ENCODE measurements around the gene POLR3B. TPM values are rescaled to one million over a fixed set of nuclear protein-coding genes. Genes with fewer than 3 reads are reported as not detected.

Gene POLR3B
- polyA plus RNA-seq, 3 donors = 1.7 to 2.6 (median 2.0) TPM

- Histone ChIP-seq H3K79me2 (ENCODE audit: insufficient read depth, low read length) (no peaks in the 10 kb centered on the region), H3K4me2 (replicated peaks; ENCODE audit: extremely low read depth, low read length, poor library complexity, severe bottlenecking) (no peak overlapping the region), H2AFZ (ENCODE audit: insufficient read depth, low read depth, low read length, poor library complexity, severe bottlenecking) (no peak overlapping the region), H3K4me3 (replicated peaks in 1 of 3; ENCODE audit: low read depth in 2 of 3, low read length in 3 of 3) (no peak overlapping the region), H4K20me1 (ENCODE audit: insufficient read depth, low read length) (no peaks in the 10 kb centered on the region), H3K9ac (ENCODE audit: insufficient read depth, low read length, poor library complexity, severe bottlenecking) (no peak overlapping the region), H3K27me3 (ENCODE audit: control insufficient read depth in 2 of 2, insufficient read depth in 2 of 2, low read length in 2 of 2) (no peaks in the 10 kb centered on the region), H3K27ac (ENCODE audit: low read depth in 1 of 2, low read length in 2 of 2) (no peak overlapping the region), H3K36me3 (replicated peaks in 1 of 2; ENCODE audit: control insufficient read depth in 1 of 2, insufficient read depth in 2 of 2, low read length in 2 of 2) (peaks cover 37 to 66% of the 10 kb centered on the region in 2 donors), H3K9me3 (replicated peaks in 1 of 2; ENCODE audit: control insufficient read depth in 1 of 2, insufficient read depth in 1 of 2, low read length in 2 of 2) (no peaks in the 10 kb centered on the region), H3K4me1 (ENCODE audit: control insufficient read depth in 1 of 2, insufficient read depth in 2 of 2, low read length in 2 of 2) (peaks cover 7 to 13% of the 10 kb centered on the region in 2 donors)
- TF ChIP-seq, protein P1, sequence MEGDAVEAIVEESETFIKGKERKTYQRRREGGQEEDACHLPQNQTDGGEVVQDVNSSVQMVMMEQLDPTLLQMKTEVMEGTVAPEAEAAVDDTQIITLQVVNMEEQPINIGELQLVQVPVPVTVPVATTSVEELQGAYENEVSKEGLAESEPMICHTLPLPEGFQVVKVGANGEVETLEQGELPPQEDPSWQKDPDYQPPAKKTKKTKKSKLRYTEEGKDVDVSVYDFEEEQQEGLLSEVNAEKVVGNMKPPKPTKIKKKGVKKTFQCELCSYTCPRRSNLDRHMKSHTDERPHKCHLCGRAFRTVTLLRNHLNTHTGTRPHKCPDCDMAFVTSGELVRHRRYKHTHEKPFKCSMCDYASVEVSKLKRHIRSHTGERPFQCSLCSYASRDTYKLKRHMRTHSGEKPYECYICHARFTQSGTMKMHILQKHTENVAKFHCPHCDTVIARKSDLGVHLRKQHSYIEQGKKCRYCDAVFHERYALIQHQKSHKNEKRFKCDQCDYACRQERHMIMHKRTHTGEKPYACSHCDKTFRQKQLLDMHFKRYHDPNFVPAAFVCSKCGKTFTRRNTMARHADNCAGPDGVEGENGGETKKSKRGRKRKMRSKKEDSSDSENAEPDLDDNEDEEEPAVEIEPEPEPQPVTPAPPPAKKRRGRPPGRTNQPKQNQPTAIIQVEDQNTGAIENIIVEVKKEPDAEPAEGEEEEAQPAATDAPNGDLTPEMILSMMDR (IDR thresholded peaks at IDR 0.05) = no peak
- peaks cover 77 to 79% of the 10 kb centered on the region in 2 donors for H3K36me3 Mint-ChIP-seq
- 74% methylated on average over 4 of the region's 6 CpGs for WGBS (ENCODE audit: insufficient coverage)
- H3K9me3 Mint-ChIP-seq = no peaks in the 10 kb centered on the region
- no peak overlapping the region for H3K27ac Mint-ChIP-seq
- DNase-seq = no peak
- intact Hi-C loops (cut with micrococcal nuclease) = no loop called here
- peaks cover 10% of the 10 kb centered on the region for H3K4me1 Mint-ChIP-seq
- no peaks in the 10 kb centered on the region for H3K27me3 Mint-ChIP-seq (ENCODE audit: low read depth in 3 of 3)
- no peak overlapping the region for H3K4me3 Mint-ChIP-seq
These were observed 101.6 kb downstream of the POLR3B start for GRCh38 chr12:106459124-106459523.

DNA sequence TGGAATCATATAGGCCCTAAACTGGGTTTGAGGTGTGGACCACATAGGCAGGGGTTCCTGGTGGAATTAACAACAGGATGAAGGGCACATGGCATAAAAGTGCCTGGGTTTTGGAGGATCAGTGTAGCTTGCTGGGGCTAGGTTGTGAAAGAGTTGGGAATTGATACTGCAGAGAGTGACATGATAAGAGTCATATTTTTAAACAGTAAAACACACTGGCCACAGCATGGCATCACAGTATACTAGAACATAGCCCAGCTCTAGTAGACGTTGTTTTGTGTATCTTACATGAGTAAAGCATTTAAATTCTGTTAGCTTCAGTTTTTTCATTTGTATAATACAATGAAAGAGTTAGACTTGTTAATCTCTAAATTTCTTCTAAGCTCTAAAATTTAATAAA lies 102.0 kb downstream of the POLR3B start:
- H3K27ac ChIP-seq (ENCODE audit: low read depth in 1 of 2, low read length in 2 of 2) = no peak overlapping the region
- Mint-ChIP-seq H3K4me1 (peaks cover 8% of the 10 kb centered on the region), H3K27me3 (ENCODE audit: low read depth in 3 of 3) (no peaks in the 10 kb centered on the region), H3K27ac (no peak overlapping the region), H3K9me3 (no peaks in the 10 kb centered on the region), H3K36me3 (peaks cover 76 to 78% of the 10 kb centered on the region in 2 donors), H3K4me3 (no peak overlapping the region)
- H3K4me1 ChIP-seq (ENCODE audit: control insufficient read depth in 1 of 2, insufficient read depth in 2 of 2, low read length in 2 of 2) = peaks cover 5 to 10% of the 10 kb centered on the region in 2 donors
- H3K4me3 ChIP-seq (replicated peaks in 1 of 3; ENCODE audit: low read depth in 2 of 3, low read length in 3 of 3) = no peak overlapping the region
- intact Hi-C loops (cut with micrococcal nuclease) = no loop called here
- H3K36me3 ChIP-seq (replicated peaks in 1 of 2; ENCODE audit: control insufficient read depth in 1 of 2, insufficient read depth in 2 of 2, low read length in 2 of 2) = peaks cover 38 to 70% of the 10 kb centered on the region in 2 donors
- H3K9me3 ChIP-seq (replicated peaks in 1 of 2; ENCODE audit: control insufficient read depth in 1 of 2, insufficient read depth in 1 of 2, low read length in 2 of 2) = no peaks in the 10 kb centered on the region
- no peaks in the 10 kb centered on the region for H3K79me2 ChIP-seq (ENCODE audit: insufficient read depth, low read length)
- TF ChIP-seq, protein P1 (IDR thresholded peaks at IDR 0.05) = no peak
- no peaks in the 10 kb centered on the region for H4K20me1 ChIP-seq (ENCODE audit: insufficient read depth, low read length)
- H3K4me2 ChIP-seq (replicated peaks; ENCODE audit: extremely low read depth, low read length, poor library complexity, severe bottlenecking) = no peak overlapping the region
- H3K27me3 ChIP-seq (ENCODE audit: control insufficient read depth in 2 of 2, insufficient read depth in 2 of 2, low read length in 2 of 2) = no peaks in the 10 kb centered on the region
- no peak for DNase-seq
- no CpG with 5 or more reads among the region's 1 CpG for WGBS (ENCODE audit: insufficient coverage)
- H2AFZ ChIP-seq (ENCODE audit: insufficient read depth, low read depth, low read length, poor library complexity, severe bottlenecking) = no peak overlapping the region
- H3K9ac ChIP-seq (ENCODE audit: insufficient read depth, low read length, poor library complexity, severe bottlenecking) = no peak overlapping the region

All from CD14-positive monocyte (primary cell).